GM18520 (cell line): ENCODE results near the gene PLEKHN1.
"Not testable (repeated sequence)": the region's sequence is repeated elsewhere in the genome, so short reads cannot be mapped to it uniquely, and the experiment has no call there.

Source experiments
- ATAC-seq: cut with Tn5 transposase; IDR thresholded peaks from one replicate; pipeline ENCODE4 v1.9.1; 2021; ENCODE audit not compliant: unreplicated experiment

PLEKHN1 gene

DNA sequence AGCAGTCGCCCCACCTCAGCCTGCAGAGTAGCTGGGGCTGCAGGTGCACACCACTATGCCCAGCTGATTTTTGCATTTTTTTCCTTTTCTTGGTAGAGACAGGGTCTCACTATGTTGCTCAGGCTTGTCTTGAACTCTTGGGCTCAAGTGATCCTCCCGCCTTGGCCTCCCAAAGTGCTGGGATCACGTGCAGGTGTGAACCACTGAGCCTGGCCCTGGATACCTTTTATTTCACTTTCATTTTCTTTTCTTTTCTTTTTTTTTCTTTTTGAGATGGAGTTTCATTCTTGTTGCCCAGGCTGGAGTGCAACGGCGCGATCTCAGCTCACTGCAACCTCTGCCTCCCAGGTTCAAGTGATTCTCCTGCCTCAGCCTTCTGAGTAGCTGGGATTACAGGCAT, 25.0 kb downstream of the PLEKHN1 start:
- not testable (repeated sequence) for ATAC-seq

- ATAC-seq = no peak
Observed at GRCh38 chr1:991895-992294, 25.6 kb downstream of the PLEKHN1 start.

- no peak for ATAC-seq
Observed at GRCh38 chr1:992362-992761, 26.1 kb downstream of the PLEKHN1 start.

GRCh38 chr1:993379-993995, 27.2 kb downstream of the PLEKHN1 start:
- no peak for ATAC-seq

GRCh38 chr1:994546-994945, 28.3 kb downstream of the PLEKHN1 start:
- ATAC-seq = not testable (repeated sequence)

GRCh38 chr1:995665-996633, 29.7 kb downstream of the PLEKHN1 start:
- ATAC-seq = no peak

GRCh38 chr1:996851-997712, 30.8 kb downstream of the PLEKHN1 start:
- ATAC-seq = no peak

- no peak for ATAC-seq
Observed at GRCh38 chr1:997713-997992, 31.4 kb downstream of the PLEKHN1 start.

DNA sequence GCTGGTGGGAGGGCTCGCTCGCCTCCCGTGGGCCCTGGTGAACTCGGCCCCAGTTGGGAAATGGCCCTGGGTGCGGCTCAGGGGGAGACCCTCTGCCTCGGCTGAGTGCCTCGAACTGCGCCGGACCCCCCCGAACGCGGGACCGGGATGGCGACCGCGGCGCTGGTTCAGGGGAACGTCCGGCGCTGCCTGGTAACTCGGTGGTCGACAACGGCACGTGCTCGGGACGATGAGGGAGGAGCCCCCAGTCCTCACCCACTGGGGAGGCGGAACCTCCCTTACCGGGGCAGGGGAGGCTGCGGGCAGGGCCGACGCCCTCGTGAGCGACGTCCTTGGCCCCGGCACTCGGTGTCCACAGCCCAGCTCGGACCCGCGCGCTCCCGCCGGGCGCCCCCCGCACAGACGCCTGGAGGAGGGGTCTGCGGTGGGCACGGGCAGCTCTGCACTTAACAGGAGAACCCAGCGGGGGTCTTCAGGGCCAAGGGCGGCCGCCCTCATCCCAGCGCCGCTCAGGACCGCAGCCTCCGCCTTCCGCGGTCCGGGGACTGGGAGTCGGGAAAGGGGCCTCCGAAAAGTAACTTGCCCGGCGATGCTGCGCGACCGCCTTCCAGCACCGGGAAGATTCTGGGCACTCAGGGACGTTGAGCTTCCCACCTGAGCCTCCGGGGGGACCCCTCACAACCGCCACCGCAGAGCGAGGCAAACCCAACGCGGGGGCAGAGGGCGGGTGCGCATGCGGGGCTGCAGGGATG, 31.9 kb downstream of the PLEKHN1 start:
- no peak for ATAC-seq

GRCh38 chr1:998745-998994, 32.4 kb downstream of the PLEKHN1 start:
- ATAC-seq = no peak

- no peak for ATAC-seq
Observed at GRCh38 chr1:998995-999724, 32.9 kb downstream of the PLEKHN1 start.

- ATAC-seq = no peak
Observed at GRCh38 chr1:999725-1000356, 33.6 kb downstream of the PLEKHN1 start, which contains the start of gene HES4. TSS of gene HES4 (minus strand) at chr1:1000097. CDS start at chr1:999973, 124 bp downstream.

- no peak for ATAC-seq
Observed at GRCh38 chr1:1000357-1001056, 34.2 kb downstream of the PLEKHN1 start.

GRCh38 chr1:1001057-1001783, 34.9 kb downstream of the PLEKHN1 start:
- no peak for ATAC-seq

DNA sequence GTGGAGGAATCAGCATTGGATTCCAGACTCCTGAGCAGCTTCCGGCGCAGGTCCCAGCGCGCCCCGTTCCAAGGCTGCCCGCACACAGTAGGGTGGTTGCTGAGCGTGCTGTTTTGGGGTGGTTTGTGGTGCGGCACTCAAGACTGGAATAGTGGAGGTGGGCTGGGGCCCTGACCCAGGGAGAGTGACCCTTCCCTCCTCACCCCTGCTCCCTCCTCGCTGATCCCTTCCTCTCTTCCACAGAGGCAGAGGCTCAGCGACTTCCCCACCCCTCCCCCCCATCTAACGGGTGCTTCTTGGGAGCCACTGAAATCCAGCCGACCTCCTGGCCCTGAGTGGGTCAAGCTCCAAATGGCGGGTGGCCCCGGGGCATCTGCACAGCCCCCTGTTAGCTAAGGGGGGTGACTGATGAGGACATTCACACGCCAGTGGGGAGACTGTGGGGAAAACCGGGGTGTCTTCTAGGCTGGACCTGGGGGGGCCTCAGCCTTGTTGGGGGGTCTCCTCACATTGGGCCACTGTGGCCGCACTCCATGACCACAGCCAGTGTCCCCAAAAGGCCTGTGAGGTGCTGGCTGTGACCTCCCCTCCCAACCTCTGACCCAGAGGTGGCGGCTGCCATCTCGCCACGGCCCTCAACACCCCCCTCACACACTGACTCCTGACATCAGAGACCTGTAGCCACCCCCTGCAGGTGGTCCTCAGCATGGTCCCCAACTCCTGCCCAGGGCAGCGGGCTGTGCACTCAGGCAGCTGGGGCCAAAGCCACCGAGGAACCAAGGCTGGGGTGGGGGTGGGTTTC, 37.5 kb downstream of the PLEKHN1 start:
- ATAC-seq = no peak

GRCh38 chr1:1004420-1004779, 38.1 kb downstream of the PLEKHN1 start:
- ATAC-seq = no peak

GRCh38 chr1:1004780-1005697, 38.8 kb downstream of the PLEKHN1 start:
- ATAC-seq = no peak
